ENCODE measurements around the gene NANS. TPM values are rescaled to one million over a fixed set of nuclear protein-coding genes. Genes with fewer than 3 reads are reported as not detected.
"Not testable (repeated sequence)": the region's sequence is repeated elsewhere in the genome, so short reads cannot be mapped to it uniquely, and the experiment has no call there.

Gene NANS
- total RNA-seq, 1 donor from 2014 or later: 53.8 TPM

- Histone ChIP-seq H3K4me3 (no peak overlapping the region), H3K36me3 (peaks cover 53% of the 10 kb centered on the region), H3K27ac (no peak overlapping the region), H3K4me1 (peaks cover 10% of the 10 kb centered on the region), H3K9me3 (no peaks in the 10 kb centered on the region), H3K27me3 (no peaks in the 10 kb centered on the region)
- DNase-seq (no peak), ATAC-seq (no peak)
- TF ChIP-seq CTCF (IDR thresholded peaks at IDR 0.05): no peak
- intact Hi-C loops (cut with DNase I): no loop called here
These were observed 27.9 kb downstream of the NANS start for GRCh38 chr9:98084396-98084795.

- H3K4me3 ChIP-seq: no peak overlapping the region
These were observed 28.5 kb downstream of the NANS start for GRCh38 chr9:98085058-98085457.

GRCh38 chr9:98085944-98086343 lies 29.4 kb downstream of the NANS start:
- H3K27me3 ChIP-seq: no peaks in the 10 kb centered on the region
- no peak overlapping the region for H3K27ac ChIP-seq
- H3K4me1 ChIP-seq: peaks cover 10% of the 10 kb centered on the region
- H3K36me3 ChIP-seq: peaks cover 38% of the 10 kb centered on the region
- no peaks in the 10 kb centered on the region for H3K9me3 ChIP-seq
- TF ChIP-seq CTCF (IDR thresholded peaks at IDR 0.05): no peak
- no peak overlapping the region for H3K4me3 ChIP-seq
- DNase-seq (no peak), ATAC-seq (no peak)
- intact Hi-C loops (cut with DNase I): no loop called here

More at GRCh38 chr9:98085058-98085457, 28.5 kb downstream of the NANS start:
- peaks cover 10% of the 10 kb centered on the region for H3K4me1 ChIP-seq
- no peak for TF ChIP-seq CTCF (IDR thresholded peaks at IDR 0.05)
- no peaks in the 10 kb centered on the region for H3K9me3 ChIP-seq
- intact Hi-C loops (cut with DNase I): no loop called here
- H3K27ac ChIP-seq: no peak overlapping the region
- ATAC-seq: no peak
- peaks cover 47% of the 10 kb centered on the region for H3K36me3 ChIP-seq
- H3K27me3 ChIP-seq: no peaks in the 10 kb centered on the region
- DNase-seq: no peak

GRCh38 chr9:98086461-98086860 lies 29.9 kb downstream of the NANS start:
- DNase-seq (no peak), ATAC-seq (no peak)
- H3K4me1 ChIP-seq: peaks cover 7% of the 10 kb centered on the region
- no peak for TF ChIP-seq CTCF (IDR thresholded peaks at IDR 0.05)
- H3K27me3 ChIP-seq: no peaks in the 10 kb centered on the region
- peaks cover 33% of the 10 kb centered on the region for H3K36me3 ChIP-seq
- no peak overlapping the region for H3K27ac ChIP-seq
- no peaks in the 10 kb centered on the region for H3K9me3 ChIP-seq
- intact Hi-C loops (cut with DNase I): no loop called here
- no peak overlapping the region for H3K4me3 ChIP-seq

- H3K4me3 ChIP-seq: peak overlapping the region; percentile 36
- intact Hi-C loops (cut with DNase I): no loop called here
- no peaks in the 10 kb centered on the region for H3K9me3 ChIP-seq
- H3K27me3 ChIP-seq: no peaks in the 10 kb centered on the region
- no peak for TF ChIP-seq CTCF (IDR thresholded peaks at IDR 0.05)
- peaks cover 7% of the 10 kb centered on the region for H3K4me1 ChIP-seq
- H3K36me3 ChIP-seq: peaks cover 20% of the 10 kb centered on the region
- ATAC-seq (peak; percentile 84), DNase-seq (peak; percentile 82)
- H3K27ac ChIP-seq: no peak overlapping the region
These were observed 31.2 kb downstream of the NANS start for GRCh38 chr9:98087420-98088354.

GRCh38 chr9:98090674-98091073 lies 34.1 kb downstream of the NANS start:
- H3K36me3 ChIP-seq; H3K27me3 ChIP-seq; intact Hi-C loops (cut with DNase I); DNase-seq; H3K4me1 ChIP-seq; H3K27ac ChIP-seq; H3K9me3 ChIP-seq; ATAC-seq; H3K4me3 ChIP-seq: not testable (repeated sequence)

All from upper lobe of right lung (tissue), 1 donor.